Activated gamma-delta T cell treated with anti-CD3 and anti-CD28 coated beads, Interleukin-2, amount 50 U/mL, for 16 hours (primary cell): Measurements from ENCODE around the gene SPDYE17.
"Not testable (repeated sequence)": the region's sequence is repeated elsewhere in the genome, so short reads cannot be mapped to it uniquely, and the experiment has no call there.

ENCODE experiments used
- DNase-seq: peaks from one replicate; pipeline ENCODE4 v3.0.0-alpha.2; 2020; ENCODE audit warnings: low read depth

The SPDYE17 gene

GRCh38 chr7:76998764-76999450 is 33.3 kb downstream of the SPDYE17 start:
- DNase-seq, result not testable (repeated sequence)

GRCh38 chr7:76998285-76998589 is 33.9 kb downstream of the SPDYE17 start:
- DNase-seq, result no peak

- DNase-seq, result no peak
These were observed 34.5 kb downstream of the SPDYE17 start for GRCh38 chr7:76997381-76998284.

- DNase-seq, result not testable (repeated sequence)
These were observed 35.2 kb downstream of the SPDYE17 start for GRCh38 chr7:76996932-76997331.

GRCh38 chr7:76994286-76994685 is 37.9 kb downstream of the SPDYE17 start:
- DNase-seq, result not testable (repeated sequence)

- not testable (repeated sequence) for DNase-seq
These were observed 38.3 kb downstream of the SPDYE17 start for GRCh38 chr7:76993831-76994230.

- not testable (repeated sequence) for DNase-seq
These were observed 39.3 kb downstream of the SPDYE17 start for GRCh38 chr7:76992871-76993270.

GRCh38 chr7:76992204-76992603 is 40.0 kb downstream of the SPDYE17 start:
- not testable (repeated sequence) for DNase-seq

GRCh38 chr7:76990202-76990601 is 42.0 kb downstream of the SPDYE17 start:
- not testable (repeated sequence) for DNase-seq

- DNase-seq, result not testable (repeated sequence)
These were observed 46.0 kb downstream of the SPDYE17 start for GRCh38 chr7:76985924-76986717.

GRCh38 chr7:76984784-76985136 is 47.4 kb downstream of the SPDYE17 start:
- not testable (repeated sequence) for DNase-seq

GRCh38 chr7:76983937-76984783 is 48.0 kb downstream of the SPDYE17 start:
- not testable (repeated sequence) for DNase-seq

- not testable (repeated sequence) for DNase-seq
These were observed 48.8 kb downstream of the SPDYE17 start for GRCh38 chr7:76983333-76983732.

- DNase-seq, result not testable (repeated sequence)
These were observed 49.7 kb downstream of the SPDYE17 start for GRCh38 chr7:76982501-76982900.

- DNase-seq, result not testable (repeated sequence)
These were observed 50.8 kb downstream of the SPDYE17 start for GRCh38 chr7:76981187-76981970.

- DNase-seq, result not testable (repeated sequence)
These were observed 51.6 kb downstream of the SPDYE17 start for GRCh38 chr7:76980576-76980975.

GRCh38 chr7:76977761-76978367 is 54.3 kb downstream of the SPDYE17 start:
- not testable (repeated sequence) for DNase-seq

- not testable (repeated sequence) for DNase-seq
These were observed 57.2 kb downstream of the SPDYE17 start for GRCh38 chr7:76974793-76975579.

- not testable (repeated sequence) for DNase-seq
These were observed 57.8 kb downstream of the SPDYE17 start for GRCh38 chr7:76974336-76974735.
